ENCODE results near the gene MFRP. TPM values are rescaled to one million over a fixed set of nuclear protein-coding genes. Genes with fewer than 3 reads are reported as not detected.
"Not testable (repeated sequence)": the region's sequence is repeated elsewhere in the genome, so short reads cannot be mapped to it uniquely, and the experiment has no call there.

Gene MFRP
- total RNA-seq = not detected in 2 replicates

- Mint-ChIP-seq H3K36me3 (ENCODE audit: low read depth) (no peaks in the 10 kb centered on the region), H3K4me3 (ENCODE audit: low read depth) (no peak within 1 kb of the TSS), H3K4me1 (ENCODE audit: low read depth) (peaks cover 4% of the 10 kb centered on the region), H3K9me3 (no peaks in the 10 kb centered on the region), H3K27ac (no peak within 1 kb of the TSS), H3K27me3 (ENCODE audit: low read depth) (peaks cover 31% of the 10 kb centered on the region)
- no peak for DNase-seq (ENCODE audit: low spot score)
- intact Hi-C loops (cut with micrococcal nuclease) = no loop called here
Measured at GRCh38 chr11:119346605-119347004, at the start of gene MFRP. Gene MFRP (minus strand): TSS chr11:119346705. CDS start chr11:119346513, 192 bp downstream.

- H3K36me3 Mint-ChIP-seq (ENCODE audit: low read depth) = no peaks in the 10 kb centered on the region
- intact Hi-C loops (cut with micrococcal nuclease) = no loop called here
- H3K4me1 Mint-ChIP-seq (ENCODE audit: low read depth) = no peaks in the 10 kb centered on the region
- peaks cover 23% of the 10 kb centered on the region for H3K27me3 Mint-ChIP-seq (ENCODE audit: low read depth)
- no peak overlapping the region for H3K27ac Mint-ChIP-seq
- no peaks in the 10 kb centered on the region for H3K9me3 Mint-ChIP-seq
- no peak for DNase-seq (ENCODE audit: low spot score)
- H3K4me3 Mint-ChIP-seq (ENCODE audit: low read depth) = no peak overlapping the region
Measured at GRCh38 chr11:119391275-119391674, 44.8 kb upstream of the MFRP start.

- intact Hi-C loops (cut with micrococcal nuclease) = no loop called here
- no peak for DNase-seq (ENCODE audit: low spot score)
- H3K4me3 Mint-ChIP-seq (ENCODE audit: low read depth) = no peak overlapping the region
- H3K9me3 Mint-ChIP-seq = no peaks in the 10 kb centered on the region
- peaks cover 20% of the 10 kb centered on the region for H3K27me3 Mint-ChIP-seq (ENCODE audit: low read depth)
- no peaks in the 10 kb centered on the region for H3K36me3 Mint-ChIP-seq (ENCODE audit: low read depth)
- H3K27ac Mint-ChIP-seq = no peak overlapping the region
- no peaks in the 10 kb centered on the region for H3K4me1 Mint-ChIP-seq (ENCODE audit: low read depth)
Measured at GRCh38 chr11:119389611-119390254, 43.2 kb upstream of the MFRP start.

- Mint-ChIP-seq H3K27ac (no peak overlapping the region), H3K27me3 (ENCODE audit: low read depth) (peaks cover 12% of the 10 kb centered on the region), H3K9me3 (no peaks in the 10 kb centered on the region), H3K36me3 (ENCODE audit: low read depth) (no peaks in the 10 kb centered on the region), H3K4me1 (ENCODE audit: low read depth) (no peaks in the 10 kb centered on the region), H3K4me3 (ENCODE audit: low read depth) (no peak overlapping the region)
- intact Hi-C loops (cut with micrococcal nuclease) = no loop called here
- no peak for DNase-seq (ENCODE audit: low spot score)
Measured at GRCh38 chr11:119388103-119388502, 41.6 kb upstream of the MFRP start.

- Mint-ChIP-seq H3K9me3 (no peaks in the 10 kb centered on the region), H3K36me3 (ENCODE audit: low read depth) (no peaks in the 10 kb centered on the region), H3K4me3 (ENCODE audit: low read depth) (no peak overlapping the region), H3K27ac (no peak overlapping the region), H3K27me3 (ENCODE audit: low read depth) (peaks cover 6% of the 10 kb centered on the region), H3K4me1 (ENCODE audit: low read depth) (peaks cover 12% of the 10 kb centered on the region)
- DNase-seq (ENCODE audit: low spot score) = no peak
- intact Hi-C loops (cut with micrococcal nuclease) = no loop called here
Measured at GRCh38 chr11:119384332-119384731, 37.8 kb upstream of the MFRP start.

GRCh38 chr11:119382513-119382912 lies 36.0 kb upstream of the MFRP start:
- H3K27me3 Mint-ChIP-seq (ENCODE audit: low read depth); H3K27ac Mint-ChIP-seq; H3K9me3 Mint-ChIP-seq; H3K4me3 Mint-ChIP-seq (ENCODE audit: low read depth); intact Hi-C loops (cut with micrococcal nuclease); DNase-seq (ENCODE audit: low spot score); H3K36me3 Mint-ChIP-seq (ENCODE audit: low read depth): not testable (repeated sequence)
- H3K4me1 Mint-ChIP-seq (ENCODE audit: low read depth) = peaks cover 12% of the 10 kb centered on the region

GRCh38 chr11:119382101-119382500 lies 35.6 kb upstream of the MFRP start:
- Mint-ChIP-seq H3K27me3 (ENCODE audit: low read depth) (peaks cover 3% of the 10 kb centered on the region), H3K9me3 (no peaks in the 10 kb centered on the region), H3K4me3 (ENCODE audit: low read depth) (no peak overlapping the region), H3K36me3 (ENCODE audit: low read depth) (no peaks in the 10 kb centered on the region), H3K4me1 (ENCODE audit: low read depth) (peaks cover 12% of the 10 kb centered on the region), H3K27ac (no peak overlapping the region)
- no peak for DNase-seq (ENCODE audit: low spot score)
- intact Hi-C loops (cut with micrococcal nuclease) = no loop called here

- H3K27ac Mint-ChIP-seq = no peak within 1 kb of the TSS
- H3K27me3 Mint-ChIP-seq (ENCODE audit: low read depth) = peaks cover 3% of the 10 kb centered on the region
- H3K4me1 Mint-ChIP-seq (ENCODE audit: low read depth) = peaks cover 12% of the 10 kb centered on the region
- H3K9me3 Mint-ChIP-seq = no peaks in the 10 kb centered on the region
- peak; percentile 95 for DNase-seq (ENCODE audit: low spot score)
- no peak within 1 kb of the TSS for H3K4me3 Mint-ChIP-seq (ENCODE audit: low read depth)
- H3K36me3 Mint-ChIP-seq (ENCODE audit: low read depth) = no peaks in the 10 kb centered on the region
- intact Hi-C loops (cut with micrococcal nuclease) = loop anchor here (1.0 to 2.0 kb wide), 3 partner anchors 20 to 93 kb away; no protein-coding TSS in a partner anchor
Measured at GRCh38 chr11:119381181-119381988, 34.9 kb upstream of the MFRP start, which contains the start of gene USP2. Gene USP2 (minus strand): TSS chr11:119381690. CDS start chr11:119373480, 8,210 bp downstream.

GRCh38 chr11:119380827-119381180 lies 34.3 kb upstream of the MFRP start:
- Mint-ChIP-seq H3K36me3 (ENCODE audit: low read depth) (no peaks in the 10 kb centered on the region), H3K27ac (no peak overlapping the region), H3K4me1 (ENCODE audit: low read depth) (peaks cover 12% of the 10 kb centered on the region), H3K27me3 (ENCODE audit: low read depth) (peaks cover 3% of the 10 kb centered on the region), H3K9me3 (no peaks in the 10 kb centered on the region), H3K4me3 (ENCODE audit: low read depth) (no peak overlapping the region)
- intact Hi-C loops (cut with micrococcal nuclease) = loop anchor here (1.0 to 2.0 kb wide), 3 partner anchors 20 to 94 kb away; no protein-coding TSS in a partner anchor
- no peak for DNase-seq (ENCODE audit: low spot score)

GRCh38 chr11:119380160-119380826 lies 33.8 kb upstream of the MFRP start:
- Mint-ChIP-seq H3K27ac (no peak overlapping the region), H3K4me1 (ENCODE audit: low read depth) (peaks cover 12% of the 10 kb centered on the region), H3K4me3 (ENCODE audit: low read depth) (no peak overlapping the region), H3K9me3 (no peaks in the 10 kb centered on the region), H3K27me3 (ENCODE audit: low read depth) (peaks cover 3% of the 10 kb centered on the region), H3K36me3 (ENCODE audit: low read depth) (no peaks in the 10 kb centered on the region)
- peak; percentile 9 for DNase-seq (ENCODE audit: low spot score)
- intact Hi-C loops (cut with micrococcal nuclease) = loop anchor here (2.0 kb wide), 1 partner anchor 95 kb away; no protein-coding TSS in a partner anchor

- no peak for DNase-seq (ENCODE audit: low spot score)
- H3K9me3 Mint-ChIP-seq = no peaks in the 10 kb centered on the region
- no peak overlapping the region for H3K27ac Mint-ChIP-seq
- H3K36me3 Mint-ChIP-seq (ENCODE audit: low read depth) = no peaks in the 10 kb centered on the region
- H3K27me3 Mint-ChIP-seq (ENCODE audit: low read depth) = peaks cover 3% of the 10 kb centered on the region
- intact Hi-C loops (cut with micrococcal nuclease) = no loop called here
- H3K4me1 Mint-ChIP-seq (ENCODE audit: low read depth) = peaks cover 12% of the 10 kb centered on the region
- no peak overlapping the region for H3K4me3 Mint-ChIP-seq (ENCODE audit: low read depth)
Measured at GRCh38 chr11:119378851-119379465, 32.5 kb upstream of the MFRP start.

GRCh38 chr11:119377961-119378667 lies 31.6 kb upstream of the MFRP start:
- Mint-ChIP-seq H3K4me1 (ENCODE audit: low read depth) (peaks cover 16% of the 10 kb centered on the region), H3K27ac (no peak overlapping the region), H3K36me3 (ENCODE audit: low read depth) (no peaks in the 10 kb centered on the region), H3K27me3 (ENCODE audit: low read depth) (peaks cover 3% of the 10 kb centered on the region), H3K9me3 (no peaks in the 10 kb centered on the region), H3K4me3 (ENCODE audit: low read depth) (no peak overlapping the region)
- intact Hi-C loops (cut with micrococcal nuclease) = no loop called here
- no peak for DNase-seq (ENCODE audit: low spot score)

All from activated T-helper 2 cell treated with anti-CD3 and anti-CD28 coated beads, Interferon-gamma antibody, Interleukin-2, Interleukin-4, amounts not matched to agents 10 μg/mL and 5 μg/mL and 100 μg/mL, durations not matched to agents 14 hours and 24 hours and 36 hours (primary cell).